Small intestine (tissue), 7 donors: ENCODE results near the gene MED29. TPM values are rescaled to one million over a fixed set of nuclear protein-coding genes. Genes with fewer than 3 reads are reported as not detected.

ENCODE experiments used
- DNase-seq, 2 donors: peaks; one replicate each; pipeline versions ENCODE4 v3.0.0 to v3.0.0-alpha.2; 2013
- FAIRE-seq: peaks from 2 replicates; lab custom pipeline; 2012; peaks lifted over from hg19 to GRCh38; lab: Jason Lieb, UNC
- H3K27ac ChIP-seq, 3 donors: one replicate each; pipeline ENCODE4 v1.5.1; 2013; ENCODE audit warnings: low read length in 2 of 3, mild to moderate bottlenecking in 2 of 3, control low read depth in 1 of 3, inconsistent platforms in 1 of 3, low read depth in 1 of 3, moderate library complexity in 1 of 3
- H3K27me3 ChIP-seq, 3 donors: one replicate each; pipeline ENCODE4 v1.6.1; 2013; ENCODE audit warnings: low read length in 3 of 3, inconsistent platforms in 1 of 3; ENCODE audit not compliant: control insufficient read depth in 3 of 3, insufficient read depth in 3 of 3
- H3K36me3 ChIP-seq, 3 donors: one replicate each; pipeline ENCODE4 v1.6.1; 2013; ENCODE audit warnings: low read length in 3 of 3, inconsistent platforms in 1 of 3, low read depth in 1 of 3, mild to moderate bottlenecking in 1 of 3, moderate library complexity in 1 of 3; ENCODE audit not compliant: control insufficient read depth in 3 of 3, insufficient read depth in 2 of 3
- H3K4me1 ChIP-seq, 3 donors: one replicate each; pipeline ENCODE4 v1.6.1; 2013; ENCODE audit warnings: low read length in 2 of 3, inconsistent platforms in 1 of 3, low read depth in 1 of 3, mild to moderate bottlenecking in 1 of 3, moderate library complexity in 1 of 3; ENCODE audit not compliant: control insufficient read depth in 3 of 3, insufficient read depth in 2 of 3
- H3K4me3 ChIP-seq, 3 donors: one replicate each; pipeline ENCODE4 v1.5.1; 2013; ENCODE audit warnings: low read length in 3 of 3, control low read depth in 1 of 3, inconsistent platforms in 1 of 3, low read depth in 1 of 3, mild to moderate bottlenecking in 1 of 3, moderate library complexity in 1 of 3
- H3K9me3 ChIP-seq, 2 donors: one replicate each; pipeline ENCODE4 v1.6.1; 2013; ENCODE audit warnings: low read depth in 1 of 2, low read length in 1 of 2; ENCODE audit not compliant: control insufficient read depth in 2 of 2, insufficient read depth in 1 of 2
- WGBS, 3 donors: extraction: QIAGEN DNeasy Blood & Tissue Kit; methylation state at CpG; one replicate each; pipeline ENCODE4 v1.1.7; 2013; 5-methylcytosine and 5-hydroxymethylcytosine counted together
- polyA plus RNA-seq, 4 donors: library from polyadenylated mRNA; stranded (reverse) in 3 of 4; unstranded in 1 of 4; fragments of 200-250 nt in 3 of 4; fragments of 120-200 nt in 1 of 4; gene quantifications; one replicate each; pipeline versions ENCODE4 v1.2.1 to v1.2.3, GENCODE V29; 2013
- donor health status: healthy with polysubstance abuse.
- donor health status: control.
- donor health status: control.
- donor health status: Bipolar disorder and iron deficiency.
- donor health status: healthy.

Gene MED29
- polyA plus RNA-seq, 4 donors = 20.3 to 29.3 (median 23.7) TPM

DNA sequence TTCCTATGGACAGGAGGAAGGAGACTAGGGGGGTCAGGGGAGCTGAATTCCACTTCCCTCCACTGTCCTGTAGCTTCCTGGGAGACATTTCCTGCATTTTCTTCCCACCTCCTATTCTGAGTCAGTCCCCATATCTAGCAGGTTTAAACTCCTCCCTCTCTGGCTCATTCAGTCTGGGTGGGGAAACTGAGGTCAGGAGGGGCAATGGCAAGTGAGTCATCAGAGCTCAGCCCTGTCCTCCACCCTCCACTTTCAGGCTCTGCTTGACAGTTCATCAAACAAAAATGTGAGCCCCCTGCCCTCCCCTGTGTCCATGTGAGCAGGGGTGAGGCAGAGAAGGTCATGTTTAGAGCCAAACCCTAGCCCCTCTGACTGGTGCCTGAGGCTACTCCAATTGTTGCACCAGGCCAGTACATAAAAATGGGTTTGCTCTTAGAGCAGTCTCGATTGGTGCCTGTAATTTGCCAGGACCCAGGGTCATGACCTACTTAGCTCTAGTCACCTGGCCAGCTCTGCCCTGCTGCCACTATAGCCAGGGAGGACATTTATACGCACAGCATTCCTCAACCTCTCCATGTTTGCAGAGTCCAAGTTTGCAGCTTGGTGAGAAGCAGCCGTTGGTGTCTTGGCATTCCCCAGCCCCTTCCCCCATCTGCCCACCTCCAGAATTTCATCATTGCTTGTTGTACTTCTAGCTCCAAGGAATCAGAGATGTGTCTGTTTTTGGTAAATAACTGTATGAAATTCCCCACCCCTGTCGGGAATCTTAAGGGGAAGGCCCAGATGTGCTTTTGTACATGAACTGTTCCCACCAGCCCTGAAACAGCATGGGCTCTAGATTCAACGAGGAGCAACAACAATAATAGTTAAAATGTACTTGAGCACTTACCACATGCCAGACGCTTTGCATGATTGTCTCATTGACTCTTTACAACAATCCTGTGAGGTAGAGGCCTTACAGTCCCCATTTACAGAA is 28.2 kb upstream of the MED29 start:
- Histone ChIP-seq H3K27me3 (no peaks in the 10 kb centered on the region), H3K4me1 (no peaks in the 10 kb centered on the region), H3K9me3 (no peaks in the 10 kb centered on the region), H3K4me3 (no peak overlapping the region), H3K27ac (peak overlapping the region in 1 of 3 donors; percentile 39), H3K36me3 (peaks cover 3 to 61% (median 8%) of the 10 kb centered on the region in 3 donors)
- no peak for DNase-seq
- WGBS, 3 donors = 65 to 82% (median 75%) methylated on average over 6 of the region's 6 CpGs
- FAIRE-seq = no peak

DNA sequence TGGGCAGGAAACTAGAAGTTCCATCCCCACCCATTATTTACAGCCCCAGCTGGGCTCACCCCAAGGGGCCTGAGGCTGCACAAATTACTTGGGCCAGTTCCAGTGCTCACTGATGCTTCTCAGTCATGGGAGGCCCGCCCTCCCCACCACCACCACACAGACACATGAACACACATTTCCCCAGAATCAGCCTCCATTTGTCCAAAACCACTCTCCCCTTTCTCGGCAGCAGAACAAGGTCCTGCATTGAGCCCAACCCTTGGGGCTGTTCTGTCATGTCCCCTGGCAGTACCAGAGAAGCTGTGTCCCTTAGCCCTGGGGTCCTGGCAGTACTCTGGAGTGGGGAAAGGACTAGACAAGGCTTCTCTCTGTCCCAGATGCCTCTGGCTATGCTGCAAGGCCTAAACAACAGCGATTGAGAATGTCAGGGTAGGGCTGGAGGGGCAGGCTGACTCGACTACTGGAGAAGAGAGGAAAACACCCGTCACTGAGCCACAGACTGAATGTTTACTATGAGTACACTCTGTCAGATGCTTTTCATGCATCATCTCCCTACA is 27.2 kb upstream of the MED29 start:
- FAIRE-seq (no peak), DNase-seq (no peak)
- no peaks in the 10 kb centered on the region for H3K4me1 ChIP-seq
- peaks cover 6 to 56% (median 8%) of the 10 kb centered on the region in 3 donors for H3K36me3 ChIP-seq
- no peaks in the 10 kb centered on the region for H3K9me3 ChIP-seq
- peak overlapping the region in 1 of 3 donors; percentile 39 for H3K27ac ChIP-seq
- WGBS, 3 donors = 65 to 88% (median 80%) methylated on average over 5 of the region's 5 CpGs
- H3K27me3 ChIP-seq = no peaks in the 10 kb centered on the region
- no peak overlapping the region for H3K4me3 ChIP-seq

DNA sequence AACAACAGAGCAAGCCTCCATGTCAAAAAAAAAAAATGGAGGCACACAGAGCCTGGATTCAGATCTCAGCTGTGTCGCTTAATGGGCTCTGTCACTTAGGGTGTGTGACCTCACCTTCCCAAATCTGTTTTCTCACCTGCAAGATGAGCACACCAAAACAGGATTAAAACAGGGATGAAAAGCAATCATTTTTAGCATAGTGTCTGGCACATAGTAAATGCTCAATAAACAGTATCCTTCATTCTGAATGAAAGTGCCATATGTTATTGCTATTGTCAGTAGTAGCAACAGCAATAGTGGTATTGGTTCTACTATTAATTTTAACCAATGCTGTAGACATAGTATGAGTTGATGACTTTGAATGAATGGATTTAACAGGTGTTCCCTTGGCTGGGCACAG is 25.6 kb upstream of the MED29 start:
- Histone ChIP-seq H3K36me3 (peaks cover 10 to 62% (median 13%) of the 10 kb centered on the region in 3 donors), H3K4me1 (no peaks in the 10 kb centered on the region), H3K4me3 (no peak overlapping the region), H3K9me3 (no peaks in the 10 kb centered on the region), H3K27me3 (no peaks in the 10 kb centered on the region), H3K27ac (no peak overlapping the region)
- DNase-seq = no peak
- no peak for FAIRE-seq
- 95 to 100% (median 98%) methylated on average over 1 of the region's 1 CpG for WGBS, 3 donors

DNA sequence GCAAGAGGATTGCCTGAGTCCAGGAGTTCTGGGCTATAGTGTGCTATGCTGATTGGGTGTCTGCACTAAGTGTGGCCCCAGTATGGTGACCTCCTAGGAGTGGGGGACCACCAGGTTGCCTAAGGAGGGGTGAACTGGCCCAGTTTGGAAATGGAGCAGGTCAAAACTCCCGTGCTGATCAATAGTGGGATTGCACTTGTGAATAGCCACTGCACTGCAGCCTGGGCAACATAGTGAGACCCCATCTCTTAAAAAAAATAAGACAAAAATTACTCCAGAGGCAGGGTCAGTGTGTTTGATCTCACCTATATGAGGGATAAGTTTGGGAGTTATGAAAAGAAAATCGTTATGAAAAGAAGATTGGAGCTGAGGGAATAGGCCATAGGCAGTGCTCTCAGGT is 22.0 kb upstream of the MED29 start:
- DNase-seq (no peak), FAIRE-seq (no peak)
- Histone ChIP-seq H3K4me3 (no peak overlapping the region), H3K27ac (no peak overlapping the region), H3K27me3 (no peaks in the 10 kb centered on the region), H3K36me3 (peaks cover 11 to 66% (median 12%) of the 10 kb centered on the region in 3 donors), H3K9me3 (no peaks in the 10 kb centered on the region), H3K4me1 (peaks cover 0 to 3% (median 0%) of the 10 kb centered on the region in 3 donors)
- 78 to 87% (median 86%) methylated on average over 2 of the region's 2 CpGs for WGBS, 3 donors

DNA sequence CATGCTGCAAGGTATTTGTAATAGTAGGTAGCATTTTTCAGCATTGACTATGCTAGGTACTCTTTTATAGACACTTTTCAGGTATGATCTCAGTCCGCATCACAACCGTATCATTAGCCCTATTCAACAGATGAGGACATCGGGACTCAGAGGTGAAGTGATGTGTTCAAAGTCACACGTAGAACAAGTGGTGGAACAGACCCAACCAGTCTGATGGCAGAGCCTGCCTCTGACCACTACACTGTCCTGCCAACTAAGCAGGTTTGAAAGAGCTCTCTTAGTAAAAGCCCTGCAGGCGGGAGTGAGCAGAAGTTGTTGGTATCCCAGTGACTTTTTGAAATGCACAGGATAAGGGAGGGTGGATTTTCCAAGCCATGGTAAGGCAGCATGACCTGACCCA is 20.4 kb upstream of the MED29 start:
- peaks cover 13 to 73% (median 14%) of the 10 kb centered on the region in 3 donors for H3K36me3 ChIP-seq
- H3K27ac ChIP-seq = no peak overlapping the region

DNA sequence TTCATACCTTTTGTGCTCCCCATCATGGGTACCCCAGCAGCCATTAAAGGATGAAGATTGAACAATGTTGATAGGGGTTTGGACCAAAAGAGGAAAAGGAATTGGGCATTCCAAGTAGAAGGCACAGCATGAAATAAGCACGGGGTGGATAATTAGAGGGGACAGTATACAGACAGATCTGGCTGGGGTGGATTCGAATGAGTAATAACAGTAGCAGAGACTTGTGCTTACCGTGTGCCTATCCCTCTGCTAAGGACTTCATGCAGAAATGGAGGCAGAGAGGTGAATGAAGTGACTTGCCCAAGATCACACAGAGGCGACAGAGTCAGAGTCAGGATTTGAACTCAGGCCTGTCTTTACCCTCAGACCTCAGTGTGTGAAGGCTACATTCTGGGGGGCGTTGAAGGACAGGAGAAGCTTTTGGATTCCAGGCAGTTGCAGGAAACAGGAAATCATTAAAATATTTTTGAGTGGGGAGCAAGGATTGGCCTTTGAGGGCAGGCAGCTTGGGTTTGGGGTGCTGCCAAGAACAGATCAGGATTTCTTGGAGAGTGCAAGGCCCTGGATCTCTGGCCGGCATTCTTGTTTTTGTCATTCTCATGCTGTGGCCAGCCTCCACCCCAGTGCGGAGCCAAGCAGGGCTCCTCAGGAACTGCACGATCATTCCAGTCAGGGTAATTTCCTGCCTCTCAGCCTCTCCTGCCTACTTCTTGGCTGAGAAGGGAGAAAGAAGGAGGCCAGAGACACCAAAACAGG is 19.0 kb upstream of the MED29 start:
- H3K4me3 ChIP-seq = no peak overlapping the region
- H3K36me3 ChIP-seq = peaks cover 15 to 80% (median 17%) of the 10 kb centered on the region in 3 donors
- H3K27me3 ChIP-seq = no peaks in the 10 kb centered on the region
- H3K27ac ChIP-seq = peak overlapping the region in 2 of 3 donors; percentile 58 to 93
- DNase-seq (peak in 1 of 2 donors; percentile 43), FAIRE-seq (no peak)
- H3K9me3 ChIP-seq = no peaks in the 10 kb centered on the region
- peaks cover 0 to 3% (median 0%) of the 10 kb centered on the region in 3 donors for H3K4me1 ChIP-seq
- 53 to 80% (median 77%) methylated on average over 8 of the region's 8 CpGs for WGBS, 3 donors

More for the DNA sequence above, 20.4 kb upstream of the MED29 start:
- DNase-seq (no peak), FAIRE-seq (no peak)
- H3K4me3 ChIP-seq = no peak overlapping the region
- 92 to 97% (median 96%) methylated on average over 5 of the region's 5 CpGs for WGBS, 3 donors
- no peaks in the 10 kb centered on the region for H3K9me3 ChIP-seq
- H3K4me1 ChIP-seq = peaks cover 0 to 3% (median 0%) of the 10 kb centered on the region in 3 donors
- no peaks in the 10 kb centered on the region for H3K27me3 ChIP-seq

DNA sequence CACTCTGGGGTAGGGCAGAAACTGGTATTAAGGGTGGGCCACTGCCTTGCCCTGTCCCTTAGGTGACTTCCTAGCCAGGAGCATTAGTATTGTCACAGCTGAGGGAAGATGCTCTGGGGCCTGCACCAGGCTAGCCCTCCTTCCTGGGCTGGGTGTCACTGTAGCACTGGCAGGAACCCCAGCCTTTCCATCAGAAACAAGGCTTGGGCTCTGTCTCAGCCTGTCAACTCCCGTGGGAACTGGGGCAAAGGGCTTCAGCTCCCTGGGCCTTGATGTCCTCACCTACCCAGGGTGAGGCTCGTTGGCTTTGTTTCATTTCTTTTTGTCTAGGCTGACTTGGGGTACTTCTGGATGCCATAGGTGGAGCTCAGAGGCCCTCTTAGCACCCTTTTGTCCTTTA is 18.2 kb upstream of the MED29 start:
- DNase-seq = no peak
- Histone ChIP-seq H3K36me3 (peaks cover 17 to 84% (median 22%) of the 10 kb centered on the region in 3 donors), H3K27ac (peak overlapping the region; percentile 0 to 93 (median 58)), H3K4me1 (peaks cover 0 to 3% (median 0%) of the 10 kb centered on the region in 3 donors), H3K27me3 (no peaks in the 10 kb centered on the region), H3K4me3 (no peak overlapping the region), H3K9me3 (no peaks in the 10 kb centered on the region)
- WGBS, 3 donors = 42 to 65% (median 64%) methylated on average over 2 of the region's 2 CpGs
- FAIRE-seq = no peak

DNA sequence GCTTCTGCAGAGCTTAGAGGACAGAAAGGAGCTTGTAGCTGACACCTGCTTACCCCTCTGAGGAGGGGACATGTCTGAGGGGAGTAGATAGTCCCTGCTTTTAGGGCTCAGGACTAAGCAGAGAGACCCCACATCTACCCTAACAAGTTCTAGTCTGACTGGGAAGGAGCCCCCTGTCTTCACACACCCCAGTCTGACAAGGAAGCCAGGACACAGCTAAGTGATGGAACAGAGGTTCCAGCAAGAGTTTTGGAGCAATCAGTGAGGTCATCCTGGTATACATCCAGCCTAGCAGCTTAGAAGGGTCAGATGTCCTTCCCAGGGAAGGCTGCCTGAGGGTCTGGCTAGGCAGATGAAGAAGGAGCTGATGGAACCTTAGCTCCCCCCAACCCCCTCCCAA is 15.2 kb upstream of the MED29 start:
- Histone ChIP-seq H3K4me3 (no peak overlapping the region), H3K27me3 (no peaks in the 10 kb centered on the region), H3K4me1 (peaks cover 0 to 3% (median 0%) of the 10 kb centered on the region in 3 donors), H3K9me3 (no peaks in the 10 kb centered on the region), H3K36me3 (peaks cover 8 to 93% (median 29%) of the 10 kb centered on the region in 3 donors), H3K27ac (no peak overlapping the region)
- FAIRE-seq = no peak
- no peak for DNase-seq
